Stimulated activated CD4-positive, alpha-beta T cell treated with anti-CD3 and anti-CD28 coated beads, Interleukin-12 subunit alpha, Interleukin-12 subunit beta, amount 100 ng/mL, for 48 hours (primary cell): ENCODE data around the gene UBE2Q1.

Experiments used
- DNase-seq, 3 donors: peaks; one replicate each; pipeline ENCODE4 v3.0.0-alpha.2; 2020; ENCODE audit warnings: low read depth in 2 of 3, low spot score in 1 of 3

Gene UBE2Q1

GRCh38 chr1:154512760-154513159 is 45.7 kb downstream of the UBE2Q1 start:
- no peak for DNase-seq

GRCh38 chr1:154503898-154504297 is 54.6 kb downstream of the UBE2Q1 start:
- no peak for DNase-seq

GRCh38 chr1:154502744-154503115 is 55.7 kb downstream of the UBE2Q1 start:
- no peak for DNase-seq

- DNase-seq: no peak
Observed at GRCh38 chr1:154502066-154502743, 56.3 kb downstream of the UBE2Q1 start, which contains the start of the genes SHE and TDRD10. Gene SHE, minus strand, starts transcription at chr1:154502412. Its CDS starts 386 bp downstream, at chr1:154502026. Gene TDRD10, plus strand, starts transcription at chr1:154502219. Its CDS starts 4,685 bp downstream, at chr1:154506904.

GRCh38 chr1:154501423-154502065 is 56.9 kb downstream of the UBE2Q1 start:
- DNase-seq: no peak

GRCh38 chr1:154500533-154500932 is 57.9 kb downstream of the UBE2Q1 start:
- no peak for DNase-seq

GRCh38 chr1:154499446-154499845 is 59.0 kb downstream of the UBE2Q1 start:
- no peak for DNase-seq
